Ovary (tissue), 9 donors: ENCODE results near the gene WDR37. TPM values are rescaled to one million over a fixed set of nuclear protein-coding genes. Genes with fewer than 3 reads are reported as not detected.

Experiments used
- DNase-seq, 5 donors: peaks; one replicate each; pipeline ENCODE4 v3.0.0-alpha.2; 2019 to 2020
- H3K27ac ChIP-seq, 2 donors: fragments of 200-600 bp; one replicate each; pipeline versions ENCODE4 v1.5.1 to v1.8.0; 2019 to 2022
- H3K27me3 ChIP-seq: fragments of 200-600 bp; one replicate; pipeline ENCODE4 v1.8.0; 2022
- H3K36me3 ChIP-seq: fragments of 200-600 bp; sonication (generic); one replicate; pipeline ENCODE4 v1.5.1; 2019
- H3K4me1 ChIP-seq: one replicate; pipeline ENCODE4 v1.8.1; 2013; ENCODE audit warnings: mild to moderate bottlenecking, moderate library complexity; ENCODE audit not compliant: insufficient read depth
- H3K4me3 ChIP-seq: fragments of 200-600 bp; sonication (generic); one replicate; pipeline ENCODE4 v1.5.1; 2017
- H3K9me3 ChIP-seq, 2 donors: fragments of 200-600 bp in 1 of 2; sonication (generic) in 1 of 2; one replicate each; pipeline versions ENCODE4 v1.5.1 to v1.8.1; 2013 to 2019; ENCODE audit warnings: mild to moderate bottlenecking in 1 of 2, moderate library complexity in 1 of 2
- EP300 ChIP-seq: sonication (generic); formaldehyde crosslinking; IDR thresholded peaks from one replicate; pipeline ENCODE4 v1.6.1; 2017; ENCODE audit warnings: antibody characterized with exemption
- POLR2A ChIP-seq: fragments of 450-650 bp; IDR thresholded peaks from one replicate; pipeline ENCODE4 v1.6.1; 2017; ENCODE audit warnings: antibody characterized with exemption, mild to moderate bottlenecking, moderate library complexity
- WGBS, 3 donors: extraction: QIAGEN DNeasy Blood & Tissue Kit in 1 of 3; methylation state at CpG; one replicate each; pipeline versions ENCODE4 v1.1.5 to v1.1.7; 2013 to 2017; 5-methylcytosine and 5-hydroxymethylcytosine counted together
- intact Hi-C, 4 donors: fragments of 100-400 bp; cut with DNase I; formaldehyde crosslinking; loops; one replicate each; pipeline versions ENCODE4 v1.11.0 to v1.15.1; 2022 to 2023
- polyA plus RNA-seq, 2 donors: library from polyadenylated mRNA; stranded (reverse); fragments of 200-250 nt in 1 of 2; fragments of 350-450 nt in 1 of 2; fragmentation: Illumina TruSeq in 1 of 2; extraction: RNeasy Lipid Tissue Mini Kit (QIAGEN cat#74804) in 1 of 2; gene quantifications; one replicate each; pipeline ENCODE4 v1.2.3, GENCODE V29; 2013 to 2014
- total RNA-seq, 7 donors: library from RNA; depleted of rRNA in 2 of 7; stranded (reverse); fragments of >200 nt in 2 of 7; fragmentation: NEBNext Ultra II Directional in 3 of 7; extraction: Animal tissue kit (Norgen Biotek cat#: 25700) in 3 of 7; gene quantifications; one replicate each; pipeline versions ENCODE4 v1.1.0 to v1.2.4, GENCODE V29; 2016 to 2023
- TF ChIP-seq, protein P1 (sequence below), 3 donors: fragments of 450-650 bp in 2 of 3; fragments of 200-600 bp in 1 of 3; IDR thresholded peaks; one replicate each; pipeline versions ENCODE4 v1.5.1 to v1.8.0; 2016 to 2022; ENCODE audit warnings: antibody characterized with exemption in 3 of 3, mild to moderate bottlenecking in 1 of 3
- donor health status: DM: no; HTN: no; CAD: no; lungs with moderate emphysema.
- donor health status: DM: no; HTN: no; CAD: no.
- donor health status: Bipolar disorder and iron deficiency.
- donor health status: DM: yes; HTN: yes; CAD: no.
- donor health status: DM: no; HTN: no; CAD: no.
- donor health status: DM: yes; HTN: yes; CAD: no.

Gene WDR37
- total and polyA plus RNA-seq, 9 donors, result 6.6 to 20.0 (median 14.8) TPM

DNA sequence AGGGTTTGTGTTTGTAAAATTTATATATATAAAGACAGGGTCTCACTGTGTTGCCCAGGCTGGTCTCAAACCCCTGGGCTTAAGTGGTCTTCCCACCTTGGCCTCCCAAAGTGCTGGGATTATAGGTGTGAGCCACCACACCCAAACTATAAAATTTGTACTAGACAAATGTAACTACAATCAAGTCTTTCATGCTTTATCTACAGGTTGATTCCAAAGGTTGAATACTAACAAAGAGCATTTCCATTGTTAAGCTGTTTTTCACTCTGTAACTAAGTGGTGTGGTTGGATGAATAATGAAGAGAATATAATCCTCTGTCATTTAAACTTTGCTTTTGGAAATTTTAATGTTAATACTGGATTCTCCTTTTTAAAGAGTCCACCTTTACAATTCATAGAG is 22.5 kb downstream of the WDR37 start:
- Histone ChIP-seq H3K4me1 (no peaks in the 10 kb centered on the region), H3K36me3 (no peaks in the 10 kb centered on the region), H3K27ac (no peak overlapping the region), H3K27me3 (no peaks in the 10 kb centered on the region), H3K4me3 (no peak overlapping the region), H3K9me3 (no peaks in the 10 kb centered on the region)
- TF ChIP-seq, protein P1, sequence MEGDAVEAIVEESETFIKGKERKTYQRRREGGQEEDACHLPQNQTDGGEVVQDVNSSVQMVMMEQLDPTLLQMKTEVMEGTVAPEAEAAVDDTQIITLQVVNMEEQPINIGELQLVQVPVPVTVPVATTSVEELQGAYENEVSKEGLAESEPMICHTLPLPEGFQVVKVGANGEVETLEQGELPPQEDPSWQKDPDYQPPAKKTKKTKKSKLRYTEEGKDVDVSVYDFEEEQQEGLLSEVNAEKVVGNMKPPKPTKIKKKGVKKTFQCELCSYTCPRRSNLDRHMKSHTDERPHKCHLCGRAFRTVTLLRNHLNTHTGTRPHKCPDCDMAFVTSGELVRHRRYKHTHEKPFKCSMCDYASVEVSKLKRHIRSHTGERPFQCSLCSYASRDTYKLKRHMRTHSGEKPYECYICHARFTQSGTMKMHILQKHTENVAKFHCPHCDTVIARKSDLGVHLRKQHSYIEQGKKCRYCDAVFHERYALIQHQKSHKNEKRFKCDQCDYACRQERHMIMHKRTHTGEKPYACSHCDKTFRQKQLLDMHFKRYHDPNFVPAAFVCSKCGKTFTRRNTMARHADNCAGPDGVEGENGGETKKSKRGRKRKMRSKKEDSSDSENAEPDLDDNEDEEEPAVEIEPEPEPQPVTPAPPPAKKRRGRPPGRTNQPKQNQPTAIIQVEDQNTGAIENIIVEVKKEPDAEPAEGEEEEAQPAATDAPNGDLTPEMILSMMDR (IDR thresholded peaks at IDR 0.05), result no peak
- TF ChIP-seq POLR2A, result no peak
- no peak for TF ChIP-seq EP300
- DNase-seq, result no peak
- intact Hi-C loops, result no loop called here

DNA sequence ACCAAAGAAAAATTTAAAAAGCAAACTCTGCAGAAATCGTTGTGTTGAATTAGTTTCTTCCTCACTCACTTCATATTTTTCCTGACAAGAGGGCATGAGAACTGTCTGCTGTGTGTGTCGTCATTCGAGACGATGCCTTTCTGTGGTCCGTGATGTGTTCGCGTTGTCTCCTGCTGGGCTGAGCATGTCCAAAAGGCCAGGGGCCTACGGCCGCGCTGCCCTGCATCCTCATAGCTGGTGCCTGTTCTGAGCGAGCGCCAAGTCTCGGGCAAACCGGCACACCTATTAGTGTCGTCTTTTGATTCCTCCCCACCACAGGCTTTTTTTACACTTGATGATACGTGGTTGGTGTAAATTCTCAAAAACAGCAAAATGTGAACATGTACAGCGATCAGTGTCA is 27.4 kb downstream of the WDR37 start:
- Histone ChIP-seq H3K9me3 (no peaks in the 10 kb centered on the region), H3K4me1 (no peaks in the 10 kb centered on the region), H3K27ac (no peak overlapping the region), H3K27me3 (no peaks in the 10 kb centered on the region), H3K4me3 (no peak overlapping the region), H3K36me3 (no peaks in the 10 kb centered on the region)
- no peak for TF ChIP-seq POLR2A
- TF ChIP-seq, protein P1 (IDR thresholded peaks at IDR 0.05), result no peak
- no peak for DNase-seq
- intact Hi-C loops, result no loop called here
- WGBS, 3 donors, result 89 to 94% (median 91%) methylated on average over 17 of the region's 17 CpGs

DNA sequence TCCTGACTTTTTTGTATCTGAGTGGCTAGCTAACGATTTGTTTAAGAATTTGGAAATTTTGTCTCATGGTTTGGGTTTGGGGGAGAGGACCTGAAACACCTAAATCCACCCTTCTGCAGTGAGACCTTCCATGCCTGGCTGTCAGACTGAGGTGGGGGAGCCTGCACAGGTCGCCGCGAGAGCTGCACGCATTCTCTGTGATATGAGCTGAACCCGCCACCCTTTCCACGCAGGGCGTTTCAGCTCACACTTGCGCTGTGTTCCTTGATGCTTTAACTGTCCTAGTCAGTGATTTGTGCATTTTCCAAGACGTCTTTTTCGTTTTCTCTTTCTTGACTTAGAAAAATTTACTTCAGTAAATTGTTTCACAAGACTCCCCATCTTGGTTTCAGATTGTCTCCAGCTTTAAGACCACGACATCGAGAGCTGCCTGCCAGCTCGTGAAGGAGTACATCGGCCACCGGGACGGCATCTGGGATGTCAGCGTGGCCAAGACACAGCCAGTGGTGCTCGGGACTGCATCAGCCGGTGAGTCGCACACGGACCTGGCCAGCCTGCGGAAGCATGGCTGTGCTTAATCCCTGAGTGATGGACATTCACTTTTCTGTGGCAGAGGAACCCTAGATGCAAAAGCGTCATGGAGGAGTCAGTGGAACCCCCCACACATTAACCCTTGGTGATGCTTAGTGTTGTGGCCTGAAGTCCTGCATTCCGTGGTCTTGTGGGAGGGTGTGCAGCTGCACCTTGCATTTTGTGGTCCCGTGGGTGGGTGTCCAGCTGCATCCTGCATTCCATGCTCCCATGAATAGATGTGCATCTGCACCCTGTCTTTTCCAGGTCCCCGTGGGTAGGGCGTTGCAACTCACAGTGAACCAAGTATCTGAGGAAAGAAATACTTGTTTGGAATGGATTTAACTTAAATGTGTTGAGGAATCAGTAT is 28.1 kb downstream of the WDR37 start:
- no peak for TF ChIP-seq EP300
- no peak for TF ChIP-seq POLR2A
- TF ChIP-seq, protein P1 (IDR thresholded peaks at IDR 0.05), result no peak
- H3K9me3 ChIP-seq, result no peaks in the 10 kb centered on the region
- H3K4me3 ChIP-seq, result no peak overlapping the region
- 89 to 94% (median 91%) methylated on average over 28 of the region's 28 CpGs for WGBS, 3 donors
- no peaks in the 10 kb centered on the region for H3K4me1 ChIP-seq
- no peak for DNase-seq
- no peaks in the 10 kb centered on the region for H3K27me3 ChIP-seq
- H3K36me3 ChIP-seq, result no peaks in the 10 kb centered on the region
- no peak overlapping the region for H3K27ac ChIP-seq
- intact Hi-C loops, result no loop called here

DNA sequence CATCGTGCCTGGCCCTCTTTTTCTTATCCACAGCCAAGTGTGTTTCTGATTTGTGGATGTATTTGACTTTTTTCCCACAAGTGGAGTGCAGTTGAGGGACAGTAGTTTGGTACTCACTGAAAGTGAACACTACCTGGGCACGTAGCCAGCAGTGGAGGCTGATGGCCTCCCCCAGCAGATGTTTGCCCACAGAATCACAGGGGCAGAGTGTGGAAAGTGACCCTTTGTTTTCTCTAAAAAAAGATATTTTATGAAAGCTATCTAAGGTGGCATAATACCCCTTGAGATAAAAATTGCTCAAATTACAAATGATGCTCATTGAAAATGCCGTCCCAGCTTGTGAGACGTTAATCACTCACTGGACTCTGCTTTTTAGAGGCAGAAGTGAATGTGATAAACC is 29.1 kb downstream of the WDR37 start:
- H3K36me3 ChIP-seq, result no peaks in the 10 kb centered on the region

More for the DNA sequence above, 29.1 kb downstream of the WDR37 start:
- H3K4me1 ChIP-seq, result no peaks in the 10 kb centered on the region
- H3K9me3 ChIP-seq, result no peaks in the 10 kb centered on the region
- intact Hi-C loops, result no loop called here
- H3K27ac ChIP-seq, result no peak overlapping the region
- no peak for TF ChIP-seq POLR2A
- TF ChIP-seq, protein P1 (IDR thresholded peaks at IDR 0.05), result no peak
- no peak for TF ChIP-seq EP300
- H3K4me3 ChIP-seq, result no peak overlapping the region
- no peaks in the 10 kb centered on the region for H3K27me3 ChIP-seq
- WGBS, 3 donors, result 78 to 87% (median 81%) methylated on average over 4 of the region's 4 CpGs
- no peak for DNase-seq
